NB4 (cell line): ENCODE results near the gene GPR4.

Experiments used
- DNase-seq: peaks from one replicate; pipeline ENCODE4 v3.0.0; 2010; ENCODE audit warnings: low read depth
- H3K4me3 ChIP-seq: one replicate; pipeline ENCODE4 v1.5.1; 2011; ENCODE audit warnings: mild to moderate bottlenecking, low read depth, low read length, moderate library complexity
- CTCF ChIP-seq: IDR thresholded peaks from one replicate; pipeline ENCODE4 v1.5.1; 2012; ENCODE audit warnings: low read depth, low read length
- MYC ChIP-seq: IDR thresholded peaks from 2 replicates; pipeline ENCODE4 v1.6.1; 2011; ENCODE audit warnings: low read depth, low read length
- POLR2A ChIP-seq: IDR thresholded peaks from 2 replicates; pipeline ENCODE4 v1.6.1; 2011; ENCODE audit warnings: mild to moderate bottlenecking; ENCODE audit not compliant: insufficient read length; ENCODE audit errors: extremely low read depth
- TF ChIP-seq, protein P1 (sequence below): IDR thresholded peaks from 2 replicates; pipeline ENCODE4 v1.6.1; 2011; ENCODE audit warnings: low read depth, low read length

Gene GPR4

GRCh38 chr19:45601524-45602374, at the start of gene GPR4:
TSS of gene GPR4 (minus strand) at chr19:45602212. CDS start at chr19:45591866, 10,346 bp downstream.
- no peak for DNase-seq
- TF ChIP-seq POLR2A: no peak
- TF ChIP-seq, protein P1, sequence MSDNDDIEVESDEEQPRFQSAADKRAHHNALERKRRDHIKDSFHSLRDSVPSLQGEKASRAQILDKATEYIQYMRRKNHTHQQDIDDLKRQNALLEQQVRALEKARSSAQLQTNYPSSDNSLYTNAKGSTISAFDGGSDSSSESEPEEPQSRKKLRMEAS: no peak
- no peak for TF ChIP-seq MYC
- TF ChIP-seq CTCF: no peak
- no peak within 1 kb of the TSS for H3K4me3 ChIP-seq

GRCh38 chr19:45650722-45651121, 48.7 kb upstream of the GPR4 start:
- no peak for DNase-seq
- TF ChIP-seq MYC (no peak), POLR2A (no peak), CTCF (no peak)
- TF ChIP-seq, protein P1: no peak
- H3K4me3 ChIP-seq: no peak overlapping the region

- DNase-seq: no peak
- H3K4me3 ChIP-seq: peak overlapping the region; percentile 16
- TF ChIP-seq CTCF (no peak), POLR2A (no peak), MYC (no peak)
- TF ChIP-seq, protein P1: no peak
Measured at GRCh38 chr19:45646345-45646698, 44.3 kb upstream of the GPR4 start.

DNA sequence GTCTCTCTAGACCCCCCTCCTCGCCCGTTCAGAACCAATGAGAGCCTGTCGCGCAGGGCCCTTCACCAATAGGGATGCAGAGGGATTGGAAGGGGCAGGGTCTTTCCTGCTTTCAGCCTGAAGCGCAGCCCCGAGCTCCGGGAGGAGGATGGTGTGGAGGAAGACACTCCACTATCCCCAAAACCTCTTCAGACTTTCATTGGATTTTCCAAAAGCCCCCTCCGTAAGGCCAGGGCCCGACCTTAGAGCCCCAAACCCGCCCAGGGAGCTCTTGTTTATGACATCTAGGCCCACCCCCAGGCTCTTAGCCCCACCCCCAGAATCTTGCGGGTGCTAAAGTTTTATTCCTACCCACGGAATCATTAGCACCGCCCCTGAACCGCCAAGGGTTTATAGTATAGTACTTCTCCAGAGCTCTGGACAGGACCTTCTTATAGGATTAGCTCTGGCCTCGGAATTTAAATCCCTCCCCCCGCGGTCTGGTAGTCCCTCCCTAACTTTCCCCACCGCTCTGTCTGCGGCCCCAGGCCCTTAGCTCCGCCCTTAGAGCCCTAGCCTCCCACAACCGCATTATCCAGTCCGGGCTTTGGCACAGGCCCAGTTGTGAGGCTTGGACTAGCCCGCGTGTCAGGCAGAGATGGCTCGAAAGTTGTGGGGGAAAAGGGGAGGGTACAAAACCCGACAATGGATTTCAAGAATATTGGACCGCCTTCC, 43.8 kb upstream of the GPR4 start:
- peak; percentile 85 for DNase-seq
- peak overlapping the region; percentile 16 for H3K4me3 ChIP-seq
- TF ChIP-seq CTCF (no peak), MYC (0 out of 2 replicates have a peak, but pooled peaks have one; percentile 5)
- TF ChIP-seq, protein P1: 0 out of 2 replicates have a peak, but pooled peaks have one; percentile 19

DNA sequence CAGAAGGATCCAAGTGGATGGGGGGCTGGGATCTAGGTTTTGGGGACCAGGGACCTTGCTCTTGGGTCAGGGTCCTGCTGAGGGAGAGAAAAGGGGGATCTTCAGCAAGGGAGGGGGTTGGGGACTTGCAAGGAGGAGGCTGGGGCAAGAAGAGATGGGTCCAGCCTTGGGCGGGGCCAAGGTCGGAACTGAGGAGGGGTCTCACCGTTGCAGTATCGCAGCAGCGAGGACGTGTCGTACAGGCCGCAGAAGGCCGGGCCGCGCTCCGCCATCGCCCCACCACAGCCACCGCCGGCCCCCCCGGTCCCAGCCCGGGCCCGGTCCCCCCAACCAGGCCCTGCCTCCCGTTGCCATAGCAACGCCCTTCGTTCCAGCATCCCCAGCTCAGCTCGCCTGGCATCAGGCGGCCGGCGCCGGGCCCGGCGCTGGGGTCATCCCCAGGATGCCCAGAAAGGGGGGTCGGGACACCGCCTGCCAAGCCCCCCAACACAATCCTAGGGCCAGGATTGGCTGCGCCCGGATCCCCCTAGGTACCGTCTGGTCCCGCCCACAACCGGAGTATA, 43.1 kb upstream of the GPR4 start:
- DNase-seq: peak; percentile 4
- no peak overlapping the region for H3K4me3 ChIP-seq
- TF ChIP-seq MYC (no peak), CTCF (no peak), POLR2A (no peak)
- TF ChIP-seq, protein P1: no peak
